NCI-H345 treated with DMSO at 0.1 percent for 48 hours (cell line): ENCODE measurements around the gene PLXND1.
"Not testable (repeated sequence)": the region's sequence is repeated elsewhere in the genome, so short reads cannot be mapped to it uniquely, and the experiment has no call there.

Source experiments
- DNase-seq: peaks from one replicate; lab custom pipeline; 2025; ENCODE audit not compliant: unreplicated experiment; lab: John Stamatoyannopoulos, UW

Gene PLXND1

GRCh38 chr3:129529436-129530210 lies 76.9 kb downstream of the PLXND1 start:
- no peak for DNase-seq

GRCh38 chr3:129528589-129529100 lies 77.8 kb downstream of the PLXND1 start, which contains the start of gene RHO:
Gene RHO (plus strand): TSS chr3:129528639. CDS start chr3:129528734, 95 bp downstream.
- no peak for DNase-seq

GRCh38 chr3:129527262-129527661 lies 79.2 kb downstream of the PLXND1 start:
- no peak for DNase-seq

- no peak for DNase-seq
Observed at GRCh38 chr3:129526121-129526900, 80.2 kb downstream of the PLXND1 start.

- DNase-seq = no peak
Observed at GRCh38 chr3:129525341-129525968, 81.0 kb downstream of the PLXND1 start.

- no peak for DNase-seq
Observed at GRCh38 chr3:129524081-129524480, 82.4 kb downstream of the PLXND1 start.

GRCh38 chr3:129522953-129523352 lies 83.5 kb downstream of the PLXND1 start:
- DNase-seq = no peak

GRCh38 chr3:129521611-129522010 lies 84.9 kb downstream of the PLXND1 start:
- DNase-seq = no peak

- DNase-seq = no peak
Observed at GRCh38 chr3:129520960-129521359, 85.5 kb downstream of the PLXND1 start.

GRCh38 chr3:129519896-129520715 lies 86.4 kb downstream of the PLXND1 start:
- DNase-seq = no peak

- DNase-seq = no peak
Observed at GRCh38 chr3:129519449-129519848, 87.0 kb downstream of the PLXND1 start.

GRCh38 chr3:129518581-129518980 lies 87.9 kb downstream of the PLXND1 start:
- no peak for DNase-seq

GRCh38 chr3:129518038-129518561 lies 88.4 kb downstream of the PLXND1 start:
- no peak for DNase-seq

GRCh38 chr3:129517516-129517915 lies 89.0 kb downstream of the PLXND1 start:
- DNase-seq = no peak

- DNase-seq = not testable (repeated sequence)
Observed at GRCh38 chr3:129515821-129516432, 90.5 kb downstream of the PLXND1 start.

- not testable (repeated sequence) for DNase-seq
Observed at GRCh38 chr3:129515108-129515820, 91.2 kb downstream of the PLXND1 start.

- no peak for DNase-seq
Observed at GRCh38 chr3:129514563-129514962, 91.9 kb downstream of the PLXND1 start.

GRCh38 chr3:129514110-129514509 lies 92.4 kb downstream of the PLXND1 start:
- DNase-seq = no peak

- no peak for DNase-seq
Observed at GRCh38 chr3:129513705-129514104, 92.8 kb downstream of the PLXND1 start.
